Hindlimb muscle (tissue), 1 donor: ENCODE results near the gene NOX4. TPM values are rescaled to one million over a fixed set of nuclear protein-coding genes. Genes with fewer than 3 reads are reported as not detected.
"Not testable (repeated sequence)": the region's sequence is repeated elsewhere in the genome, so short reads cannot be mapped to it uniquely, and the experiment has no call there.

Experiments used
- DNase-seq: peaks from one replicate; pipeline ENCODE4 v3.0.0-alpha.2; 2013
- polyA plus RNA-seq: library from polyadenylated mRNA; unstranded; fragments of 120-200 nt; gene quantifications from one replicate; pipeline ENCODE4 v1.2.1, GENCODE V29; 2013; ENCODE audit not compliant: insufficient read length

The NOX4 gene
- polyA plus RNA-seq, 1 donor: 2.9 TPM

- not testable (repeated sequence) for DNase-seq
These were observed 112.2 kb downstream of the NOX4 start for GRCh38 chr11:89378986-89379385.

DNA sequence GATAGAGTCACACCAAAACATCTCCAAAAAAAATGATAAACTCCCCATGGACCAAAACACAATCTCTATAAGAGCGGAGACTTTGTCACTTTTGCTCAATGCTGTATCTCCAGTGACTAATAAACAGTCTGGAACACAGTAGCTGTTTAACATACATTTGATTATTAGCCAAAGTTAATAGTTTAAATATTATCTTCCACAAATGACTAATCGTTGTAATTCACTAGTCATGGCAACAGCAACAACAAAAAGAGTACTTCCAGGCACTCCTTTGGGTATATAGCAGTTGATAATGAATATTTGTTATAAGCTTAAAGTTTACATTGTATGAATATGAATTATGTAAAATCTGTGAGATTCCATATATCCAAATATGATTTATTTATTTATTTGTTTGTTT, 121.8 kb downstream of the NOX4 start:
- not testable (repeated sequence) for DNase-seq

DNA sequence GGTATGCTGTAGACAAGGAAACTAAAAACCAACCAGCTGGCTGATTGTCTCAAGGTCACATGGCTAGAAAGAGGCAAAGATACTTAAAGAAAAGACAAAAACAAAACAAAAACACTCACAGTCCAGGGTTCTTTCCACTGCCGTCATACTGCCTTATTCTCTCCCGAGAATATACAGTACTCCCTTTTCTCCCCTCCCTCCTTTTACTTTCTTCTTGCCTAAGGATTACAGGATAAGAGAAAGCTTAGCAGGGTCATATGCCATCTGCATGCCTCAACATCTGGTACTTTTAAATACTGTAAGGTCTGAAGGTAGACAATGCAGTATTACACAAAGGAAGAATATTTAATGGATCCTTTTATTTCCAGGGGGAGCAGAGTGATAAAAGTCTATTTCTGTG, 126.3 kb downstream of the NOX4 start:
- DNase-seq: not testable (repeated sequence)

- DNase-seq: no peak
These were observed 129.4 kb downstream of the NOX4 start for GRCh38 chr11:89361734-89362133.

GRCh38 chr11:89359208-89359607, 132.0 kb downstream of the NOX4 start:
- DNase-seq: not testable (repeated sequence)

DNA sequence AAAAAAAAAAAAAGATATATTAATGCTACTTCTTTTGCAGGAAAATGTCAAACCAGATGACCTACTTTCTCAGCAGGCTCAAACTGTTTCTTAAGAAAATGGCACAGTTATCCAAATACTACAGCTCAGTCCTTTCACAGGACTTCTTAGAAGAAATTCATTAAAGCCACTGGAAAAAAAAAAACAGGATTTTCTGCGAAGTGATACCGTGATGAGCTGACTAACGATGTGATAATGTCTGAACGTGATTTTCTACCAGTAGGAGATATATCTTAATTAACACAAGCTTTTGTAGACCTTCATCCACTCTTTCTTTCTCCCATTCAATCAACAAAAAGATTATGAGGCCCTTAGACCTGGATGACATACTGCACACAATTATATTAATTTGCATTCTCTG, 132.4 kb downstream of the NOX4 start:
- DNase-seq: no peak

GRCh38 chr11:89355646-89356045, 135.5 kb downstream of the NOX4 start:
- no peak for DNase-seq

DNA sequence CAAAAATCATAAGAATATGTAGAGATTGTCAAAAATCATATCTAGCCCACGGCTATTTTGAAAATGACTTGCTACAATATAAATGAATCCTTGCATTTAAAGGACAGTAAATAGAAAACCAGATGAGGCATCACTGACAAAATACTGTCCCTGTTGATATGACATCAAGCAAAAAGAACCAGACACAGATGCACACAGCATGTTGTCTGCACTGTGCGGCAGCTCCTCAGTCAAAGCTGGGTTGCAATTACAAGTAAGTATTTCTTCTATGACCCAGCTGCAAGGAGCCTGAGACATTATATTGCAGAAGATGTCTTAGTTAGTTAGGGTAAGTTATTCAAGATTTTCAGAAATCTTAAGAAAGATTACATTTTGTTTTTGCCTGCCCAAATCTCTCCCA, 136.7 kb downstream of the NOX4 start:
- not testable (repeated sequence) for DNase-seq

DNA sequence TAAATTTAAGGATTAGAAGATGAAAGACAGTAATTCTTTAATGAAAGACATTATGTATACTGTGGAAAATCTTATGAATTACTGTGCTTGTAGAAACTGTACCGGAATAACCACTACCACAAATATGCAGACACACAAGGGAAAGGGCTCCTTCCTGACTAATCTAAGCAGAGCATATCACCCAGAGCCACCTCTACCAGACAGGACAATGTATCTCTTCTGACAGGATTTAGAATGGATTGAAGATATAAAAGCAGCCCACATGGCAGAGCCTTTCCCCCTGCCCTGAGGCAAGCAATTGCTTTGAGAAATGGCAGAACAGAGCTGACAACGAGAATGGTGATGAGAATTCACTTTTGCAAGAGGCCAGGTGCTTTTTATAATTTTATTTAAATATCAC, 144.1 kb downstream of the NOX4 start:
- no peak for DNase-seq

- DNase-seq: no peak
These were observed 144.6 kb downstream of the NOX4 start for GRCh38 chr11:89346601-89347000.

GRCh38 chr11:89342880-89343572, 148.1 kb downstream of the NOX4 start:
- not testable (repeated sequence) for DNase-seq

GRCh38 chr11:89340450-89340849, 150.7 kb downstream of the NOX4 start:
- not testable (repeated sequence) for DNase-seq

GRCh38 chr11:89338073-89338472, 153.1 kb downstream of the NOX4 start:
- not testable (repeated sequence) for DNase-seq

DNA sequence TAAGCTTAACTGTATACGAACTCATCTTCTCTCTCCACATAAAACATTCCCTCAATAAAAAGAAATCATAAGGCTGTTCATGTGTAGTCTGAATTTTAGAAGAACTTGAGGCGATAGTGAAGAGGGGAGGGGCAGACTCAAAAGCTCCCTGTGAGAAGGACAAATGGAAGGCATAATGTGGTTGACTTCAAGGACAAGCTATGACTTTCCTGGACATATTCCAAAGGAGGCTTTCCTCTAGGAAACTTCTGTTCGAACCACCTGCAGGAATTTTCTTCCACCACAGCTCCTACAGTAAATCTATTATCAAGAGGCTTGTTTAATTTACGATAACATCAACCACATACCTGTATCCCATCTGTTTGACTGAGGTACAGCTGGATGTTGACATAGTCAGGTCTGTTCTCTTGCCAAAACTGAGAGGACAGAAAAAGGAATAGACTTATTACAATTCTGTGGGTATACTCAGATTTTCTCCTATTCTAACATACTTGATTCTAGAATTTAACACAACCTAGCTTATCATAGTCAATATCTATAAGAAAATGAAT, 154.0 kb downstream of the NOX4 start:
- not testable (repeated sequence) for DNase-seq

DNA sequence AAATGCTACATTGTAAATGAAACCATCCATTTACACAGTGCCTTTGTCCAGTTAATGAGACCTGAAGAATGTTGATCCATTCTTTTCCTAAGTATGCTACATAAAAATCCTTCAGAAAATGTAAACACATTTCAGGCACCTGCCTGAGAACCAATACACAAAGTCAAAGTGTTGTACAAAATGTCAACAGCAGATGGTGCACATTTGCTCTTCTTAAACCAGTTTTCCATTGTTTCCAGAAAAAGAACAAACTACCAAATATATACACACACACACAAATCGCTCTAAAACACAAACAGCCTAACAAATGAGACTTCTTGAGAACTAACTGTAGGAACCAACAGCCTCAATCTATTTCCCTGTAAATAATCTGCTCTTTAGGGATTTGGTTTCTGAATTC, 157.5 kb downstream of the NOX4 start:
- DNase-seq: not testable (repeated sequence)

DNA sequence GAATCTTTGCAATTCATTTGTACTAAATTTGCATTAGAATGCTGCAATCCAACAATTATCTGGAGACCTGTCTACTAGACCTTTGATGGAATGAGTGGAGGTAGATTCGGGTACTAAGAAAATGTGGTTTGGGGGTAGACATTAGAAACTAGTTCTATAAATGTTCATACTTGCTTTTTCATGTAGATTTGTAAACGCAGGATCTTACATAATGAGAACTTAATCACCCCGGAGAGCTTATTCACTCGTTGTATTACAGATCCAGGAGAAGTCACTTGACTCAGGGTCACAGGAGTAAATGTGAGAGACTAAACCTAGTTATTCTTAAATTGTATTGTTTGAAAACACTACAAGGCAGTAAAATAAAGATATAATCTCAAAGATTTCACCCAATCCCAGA, 159.2 kb downstream of the NOX4 start:
- not testable (repeated sequence) for DNase-seq

GRCh38 chr11:89327885-89328284, 163.3 kb downstream of the NOX4 start:
- no peak for DNase-seq

DNA sequence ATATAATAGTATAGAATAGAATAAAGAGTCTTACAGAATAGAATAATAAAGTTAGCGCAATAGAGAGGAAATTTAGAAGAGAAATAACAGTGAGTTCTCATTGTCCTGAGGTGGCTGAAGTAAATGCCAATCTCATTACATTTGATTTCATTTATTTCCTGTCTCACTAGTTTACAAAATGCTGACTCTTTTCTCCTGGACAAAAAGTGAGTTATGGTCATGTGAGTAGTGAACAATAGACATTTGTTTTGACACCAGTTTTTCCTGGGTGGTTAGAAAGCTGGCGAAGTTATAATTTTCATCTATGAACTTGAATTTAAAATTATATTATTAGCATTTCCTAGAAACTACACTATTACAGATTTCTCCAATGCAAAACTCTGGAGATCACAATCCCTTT, 169.8 kb downstream of the NOX4 start:
- no peak for DNase-seq

- not testable (repeated sequence) for DNase-seq
These were observed 180.6 kb downstream of the NOX4 start for GRCh38 chr11:89310607-89311006.

GRCh38 chr11:89309321-89309985, 181.7 kb downstream of the NOX4 start:
- DNase-seq: not testable (repeated sequence)

- not testable (repeated sequence) for DNase-seq
These were observed 182.9 kb downstream of the NOX4 start for GRCh38 chr11:89308272-89308671.

DNA sequence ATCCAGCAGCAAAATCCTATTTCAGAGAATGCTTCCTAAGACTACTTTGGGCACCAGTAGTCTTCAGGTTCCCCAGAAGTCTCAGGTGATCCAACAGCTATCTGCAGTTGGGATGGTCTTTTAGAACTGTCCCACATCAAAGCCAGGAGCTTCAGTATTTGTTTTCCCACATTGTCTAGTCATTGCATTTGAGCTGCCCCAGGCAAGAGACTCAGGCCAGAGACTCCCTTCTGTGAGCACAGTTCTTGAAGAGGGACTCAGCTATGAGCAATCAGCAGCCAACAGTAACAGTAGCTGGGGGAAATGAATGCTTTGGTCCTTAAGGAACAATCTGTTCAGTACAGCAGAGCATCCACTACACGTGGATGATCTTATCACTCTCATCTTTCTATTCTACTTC, 188.1 kb downstream of the NOX4 start:
- not testable (repeated sequence) for DNase-seq

DNA sequence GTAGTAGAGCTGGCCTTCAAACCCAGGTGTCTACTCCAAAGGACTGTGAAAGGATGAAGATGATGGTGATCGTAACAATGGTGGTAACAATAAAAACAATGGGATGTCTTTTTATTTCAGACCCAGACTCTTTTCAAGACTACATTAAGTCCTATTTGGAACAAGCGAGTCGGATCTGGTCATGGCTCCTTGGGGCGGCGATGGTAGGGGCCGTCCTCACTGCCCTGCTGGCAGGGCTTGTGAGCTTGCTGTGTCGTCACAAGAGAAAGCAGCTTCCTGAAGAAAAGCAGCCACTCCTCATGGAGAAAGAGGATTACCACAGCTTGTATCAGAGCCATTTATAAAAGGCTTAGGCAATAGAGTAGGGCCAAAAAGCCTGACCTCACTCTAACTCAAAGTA, 196.2 kb downstream of the NOX4 start:
- DNase-seq: not testable (repeated sequence)
